Retina (tissue), 1 donor: ENCODE measurements around the gene GAS2L2.
"Not testable (repeated sequence)": the region's sequence is repeated elsewhere in the genome, so short reads cannot be mapped to it uniquely, and the experiment has no call there.

ENCODE experiments used
- DNase-seq: peaks from one replicate; pipeline ENCODE4 v3.0.0-alpha.2; 2016

The GAS2L2 gene

GRCh38 chr17:35773129-35773528, 20.1 kb upstream of the GAS2L2 start:
- no peak for DNase-seq

DNA sequence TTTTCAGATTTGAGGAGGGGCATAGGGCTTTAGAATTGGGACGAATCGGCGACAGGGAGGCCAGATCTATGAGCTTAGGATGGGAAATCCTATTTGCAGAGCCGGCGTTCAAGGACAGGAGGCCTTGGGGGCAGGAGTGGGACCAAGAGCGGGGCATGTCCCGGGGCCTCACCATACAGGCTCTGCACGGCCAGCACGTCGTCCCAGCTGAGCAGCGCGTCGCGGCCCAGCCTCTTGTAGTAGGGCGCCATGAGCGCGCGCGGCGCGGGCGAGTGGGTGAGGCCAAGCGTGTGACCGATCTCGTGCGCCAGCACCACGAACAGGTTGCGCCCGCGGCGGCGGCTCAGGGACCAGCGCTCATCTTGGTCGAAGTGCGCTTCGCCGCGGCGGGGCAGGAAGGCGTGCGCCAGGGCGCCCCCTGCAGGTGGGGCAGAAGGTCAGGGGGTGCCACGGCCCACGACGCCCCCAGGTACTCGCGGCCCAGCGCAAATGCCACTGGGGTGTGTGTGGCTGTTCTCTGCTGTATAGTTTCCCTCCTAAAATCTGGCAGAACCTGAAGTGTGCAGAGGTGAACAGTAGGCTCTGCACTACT, 17.0 kb upstream of the GAS2L2 start:
- DNase-seq = no peak

GRCh38 chr17:35768797-35769196, 15.8 kb upstream of the GAS2L2 start:
- no peak for DNase-seq

- no peak for DNase-seq
Observed at GRCh38 chr17:35766903-35767510, 14.0 kb upstream of the GAS2L2 start.

DNA sequence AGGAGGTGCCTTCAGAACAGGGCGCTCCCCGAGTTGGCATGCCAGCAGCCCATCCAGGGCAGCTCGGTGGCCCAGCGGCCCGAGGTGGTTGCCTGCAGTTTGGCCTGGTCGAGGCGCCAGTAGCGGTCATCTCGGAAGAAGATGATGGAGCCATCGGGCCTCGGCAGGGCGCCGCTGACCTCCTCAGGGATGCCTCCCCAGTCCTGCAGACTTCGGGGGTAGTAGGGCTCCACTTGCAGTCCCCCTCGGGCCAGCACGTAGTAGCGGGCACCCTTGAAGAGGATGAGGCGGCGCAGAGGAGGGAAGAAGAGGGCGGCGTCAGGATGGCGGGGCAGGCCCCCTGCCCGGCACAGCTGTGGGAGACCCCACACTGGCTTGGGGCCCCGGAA, 13.4 kb upstream of the GAS2L2 start:
- DNase-seq = no peak

GRCh38 chr17:35765756-35766488, 12.9 kb upstream of the GAS2L2 start:
- DNase-seq = peak; percentile 57

GRCh38 chr17:35765086-35765710, 12.2 kb upstream of the GAS2L2 start:
- DNase-seq = no peak

GRCh38 chr17:35764123-35764991, 11.3 kb upstream of the GAS2L2 start:
- DNase-seq = peak; percentile 98

- DNase-seq = no peak
Observed at GRCh38 chr17:35763767-35764122, 10.7 kb upstream of the GAS2L2 start.

DNA sequence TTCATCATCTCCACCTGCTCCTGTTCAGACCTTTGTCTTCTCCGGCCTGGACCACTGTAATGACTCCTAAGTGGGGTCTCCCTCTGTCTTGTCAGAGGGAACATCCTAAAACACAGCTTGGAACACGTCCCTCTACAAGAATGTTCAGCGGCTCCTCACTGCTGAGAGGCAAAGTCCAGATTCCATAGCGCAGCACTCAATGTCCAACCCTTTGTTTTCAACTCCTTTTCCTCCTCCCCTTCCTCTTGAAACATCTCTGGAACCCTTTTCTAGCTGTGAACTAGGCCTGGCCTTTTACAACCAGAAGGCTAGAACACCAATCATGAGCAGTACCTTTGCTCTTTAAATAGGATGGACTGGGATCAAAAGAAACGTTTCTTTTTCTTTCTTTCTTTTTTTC, 8.6 kb upstream of the GAS2L2 start:
- no peak for DNase-seq

DNA sequence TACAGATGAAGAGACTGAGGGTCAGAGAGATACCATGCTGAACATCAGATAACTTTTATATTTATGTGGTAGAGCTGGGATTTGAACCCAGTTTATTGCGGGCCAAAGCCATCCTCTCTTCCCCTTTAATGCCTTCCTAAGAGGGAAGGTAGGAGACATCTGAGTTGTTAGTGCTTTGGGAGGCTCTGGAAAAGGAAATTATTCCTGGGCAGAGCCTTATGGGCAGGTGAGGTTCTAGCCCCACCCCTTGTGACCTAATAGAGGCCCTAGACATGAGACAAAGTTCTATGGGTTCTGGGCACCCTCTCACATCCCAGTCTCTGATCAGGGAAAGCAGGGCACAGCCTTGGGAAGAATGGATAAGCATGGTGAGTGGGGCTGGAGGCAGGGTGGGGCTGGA, 7.5 kb upstream of the GAS2L2 start, which contains the start of gene C17orf50:
C17orf50 (plus strand) TSS at position 301 of the 400 bp plus-strand sequence; CDS start at position 356, 55 bp downstream.
- DNase-seq = no peak

GRCh38 chr17:35757243-35757642, 4.2 kb upstream of the GAS2L2 start:
- no peak for DNase-seq

DNA sequence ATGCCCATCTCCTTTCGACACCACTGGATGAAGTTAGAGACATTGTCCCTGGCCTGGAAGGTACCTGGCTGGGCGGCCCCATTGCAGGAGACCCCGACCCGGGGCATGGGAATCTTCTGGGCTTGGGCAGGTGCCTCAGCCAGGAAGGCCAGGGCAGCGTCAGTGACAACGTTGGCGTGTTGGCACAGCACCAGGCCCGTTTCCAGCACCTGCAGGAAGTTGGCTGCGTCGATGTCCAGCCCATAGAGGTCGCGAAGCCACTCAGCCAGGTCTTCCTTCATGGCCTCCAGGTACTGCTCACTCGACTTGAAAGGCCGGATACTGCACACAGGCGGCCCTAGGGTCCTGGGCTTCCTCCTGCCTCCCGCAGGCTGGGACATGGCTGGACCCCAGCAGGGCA, 568 bp downstream of the GAS2L2 start:
- no peak for DNase-seq

- DNase-seq = not testable (repeated sequence)
Observed at GRCh38 chr17:35751541-35751940, 1.5 kb downstream of the GAS2L2 start.

DNA sequence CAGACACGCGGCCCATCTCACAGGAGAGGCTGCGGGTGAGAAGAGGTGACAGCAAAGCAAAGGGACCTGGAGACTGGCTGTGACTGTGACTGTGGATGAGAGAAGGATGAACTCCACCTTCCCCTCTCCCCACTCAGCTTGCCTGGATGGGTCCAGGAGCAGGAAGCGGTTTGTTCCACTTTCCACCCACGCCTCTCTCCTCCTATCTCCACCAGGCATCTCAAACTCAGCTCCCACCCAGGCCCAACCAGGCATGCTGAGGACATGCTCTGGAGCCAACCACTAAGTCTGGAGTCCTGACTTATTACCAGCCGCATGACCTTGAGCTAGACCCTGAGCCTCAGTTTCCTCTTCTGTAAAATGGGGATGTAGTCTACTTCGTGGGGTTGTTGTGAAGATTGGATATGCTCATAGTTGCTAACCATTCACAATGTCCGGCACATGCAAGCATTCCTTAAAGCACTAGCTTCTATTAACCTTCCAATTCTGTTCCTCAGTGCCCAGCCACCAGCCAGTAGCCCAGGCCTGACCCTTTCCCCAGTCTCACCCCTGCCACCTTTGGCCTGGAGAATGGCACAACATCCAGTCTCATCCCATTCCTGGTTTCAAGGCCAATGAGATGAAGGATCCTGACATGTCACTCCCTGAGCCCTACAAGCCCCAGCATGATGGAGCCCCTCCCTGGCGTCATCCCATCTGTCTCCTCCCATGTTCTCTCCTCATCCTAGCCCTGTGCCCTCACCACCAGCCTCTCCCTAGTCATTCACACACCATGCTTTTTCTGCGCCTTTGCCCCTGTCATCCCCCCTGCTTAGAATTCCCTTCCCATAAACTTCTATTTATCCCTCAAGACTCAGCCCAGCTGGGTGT, 2.3 kb downstream of the GAS2L2 start:
- DNase-seq = no peak

DNA sequence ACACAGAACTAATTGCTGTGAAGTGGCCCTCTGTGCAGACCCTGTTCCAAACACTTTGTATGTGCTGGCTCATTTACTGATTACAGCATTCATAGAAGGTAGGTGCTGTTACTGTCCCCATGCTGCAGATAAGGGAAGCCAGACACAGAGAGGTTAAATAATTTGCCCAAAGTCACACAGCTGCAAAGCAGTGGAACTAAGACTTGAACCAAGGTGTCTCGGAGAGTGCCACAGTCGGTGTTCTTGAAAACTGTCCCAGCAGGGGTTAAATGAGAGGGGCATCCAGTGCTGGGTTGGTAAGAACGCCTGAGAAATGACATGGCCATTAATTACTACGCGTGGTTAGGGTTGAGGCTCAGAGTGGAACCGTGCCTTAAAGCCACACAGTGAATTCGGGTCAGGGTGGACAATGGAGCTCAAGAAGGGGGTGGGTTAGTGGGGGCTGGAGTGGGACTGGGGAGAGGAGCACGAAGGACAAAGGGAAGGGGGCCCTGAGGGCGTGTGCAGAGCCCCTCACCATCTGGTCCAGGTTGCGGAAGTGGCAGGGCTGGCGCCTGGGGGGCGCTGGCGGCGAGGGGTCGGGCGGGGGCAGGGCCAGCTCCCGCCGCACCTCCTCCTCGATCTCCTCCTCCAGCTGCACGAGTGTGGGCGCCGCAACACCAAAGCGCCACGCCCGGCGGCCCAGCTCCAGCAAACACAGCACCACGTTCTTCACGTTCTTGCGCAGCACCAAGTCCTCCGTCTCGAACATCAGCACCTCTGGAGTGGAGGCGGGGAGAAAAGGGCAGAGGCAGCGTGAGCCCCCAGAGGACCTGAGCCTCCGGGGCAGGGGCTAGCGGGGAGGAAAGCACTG, 3.3 kb downstream of the GAS2L2 start:
- peak; percentile 43 for DNase-seq

- DNase-seq = no peak
Observed at GRCh38 chr17:35748979-35749378, 4.1 kb downstream of the GAS2L2 start.

- DNase-seq = no peak
Observed at GRCh38 chr17:35748341-35748841, 4.6 kb downstream of the GAS2L2 start.

- peak; percentile 87 for DNase-seq
Observed at GRCh38 chr17:35747540-35748017, 5.5 kb downstream of the GAS2L2 start.

- no peak for DNase-seq
Observed at GRCh38 chr17:35745749-35746320, 7.2 kb downstream of the GAS2L2 start.
